DOHH2 (cell line): ENCODE data around the gene SPAG16.

ENCODE experiments used
- H3F3A ChIP-seq: fragments of 200-600 bp; sonication (generic), shearing (Covaris generic); 2 replicates; pipeline ENCODE4 v1.6.0; 2016; ENCODE audit warnings: antibody characterized with exemption, mild to moderate bottlenecking; ENCODE audit not compliant: control insufficient read depth, insufficient read depth
- H3K27ac ChIP-seq: fragments of 200-600 bp; sonication (generic); 2 replicates; pipeline ENCODE4 v1.5.1; 2014; ENCODE audit warnings: low read depth, mild to moderate bottlenecking, low read length, moderate library complexity
- H3K27me3 ChIP-seq: fragments of 200-600 bp; sonication (generic); 2 replicates; pipeline ENCODE4 v1.6.1; 2014; ENCODE audit warnings: mild to moderate bottlenecking, low read length, mixed read lengths; ENCODE audit not compliant: control insufficient read depth
- H3K36me3 ChIP-seq: fragments of 200-600 bp; sonication (generic); 2 replicates; pipeline ENCODE4 v1.6.1; 2014; ENCODE audit warnings: mild to moderate bottlenecking, low read length, moderate library complexity, mixed read lengths; ENCODE audit not compliant: control insufficient read depth
- H3K4me1 ChIP-seq: fragments of 200-600 bp; sonication (generic); 2 replicates; pipeline ENCODE4 v1.6.1; 2014; ENCODE audit warnings: mild to moderate bottlenecking, low read length, mixed read lengths; ENCODE audit not compliant: control insufficient read depth
- H3K4me2 ChIP-seq: fragments of 200-600 bp; sonication (generic); 2 replicates; pipeline ENCODE4 v1.6.0; 2014; ENCODE audit warnings: mild to moderate bottlenecking, low read length, moderate library complexity
- H3K4me3 ChIP-seq: fragments of 200-600 bp; sonication (generic); 2 replicates; pipeline ENCODE4 v1.5.1; 2014; ENCODE audit warnings: mild to moderate bottlenecking, low read length, mixed read lengths
- H3K79me2 ChIP-seq: fragments of 200-600 bp; sonication (generic); 2 replicates; pipeline ENCODE4 v1.6.1; 2014; ENCODE audit warnings: mild to moderate bottlenecking, low read length, mixed read lengths; ENCODE audit not compliant: control insufficient read depth
- H3K9me2 ChIP-seq: fragments of 200-600 bp; sonication (generic); replicated peaks from 2 replicates; pipeline ENCODE4 v1.6.1; 2014; ENCODE audit warnings: mild to moderate bottlenecking, low read length, mixed read lengths; ENCODE audit not compliant: control insufficient read depth
- H3K9me3 ChIP-seq: fragments of 200-600 bp; sonication (generic); 2 replicates; pipeline ENCODE4 v1.6.1; 2014; ENCODE audit warnings: antibody characterized with exemption, low read length, mixed read lengths; ENCODE audit not compliant: control insufficient read depth, insufficient read depth
- H4K20me1 ChIP-seq: fragments of 200-600 bp; sonication (generic); 2 replicates; pipeline ENCODE4 v1.6.0; 2014; ENCODE audit warnings: low read depth, mild to moderate bottlenecking, antibody characterized with exemption, low read length, moderate library complexity; ENCODE audit not compliant: control insufficient read depth, insufficient read depth
- CTCF ChIP-seq: fragments of 200-600 bp; sonication (generic); IDR thresholded peaks from one replicate; pipeline ENCODE4 v1.5.1; 2014; ENCODE audit warnings: antibody characterized with exemption, mild to moderate bottlenecking, low read depth, low read length; ENCODE audit not compliant: poor library complexity, severe bottlenecking
- EZH2phosphoT487 ChIP-seq: fragments of 200-600 bp; sonication (generic); IDR thresholded peaks from 2 replicates; pipeline ENCODE4 v1.6.1; 2017; ENCODE audit warnings: borderline replicate concordance, mild to moderate bottlenecking, antibody characterized with exemption, low read length, moderate library complexity, mixed read lengths

Gene SPAG16

GRCh38 chr2:214029190-214029589, 744.9 kb downstream of the SPAG16 start:
- TF ChIP-seq CTCF (no peak), EZH2phosphoT487 (no peak)

GRCh38 chr2:214031566-214031965, 747.3 kb downstream of the SPAG16 start:
- TF ChIP-seq CTCF (no peak), EZH2phosphoT487 (no peak)
- no peak overlapping the region for H3K4me2 ChIP-seq
- H3K9me3 ChIP-seq: peaks cover 3% of the 10 kb centered on the region; the same call in 1 of the 2 replicates
- H3K4me1 ChIP-seq: no peaks in the 10 kb centered on the region
- H3K79me2 ChIP-seq: no peaks in the 10 kb centered on the region
- no peaks in the 10 kb centered on the region for H3K9me2 ChIP-seq
- no peaks in the 10 kb centered on the region for H3K27me3 ChIP-seq
- no peak overlapping the region for H3K4me3 ChIP-seq
- no peaks in the 10 kb centered on the region for H4K20me1 ChIP-seq
- H3K36me3 ChIP-seq: no peaks in the 10 kb centered on the region
- no peak overlapping the region for H3K27ac ChIP-seq
- no peaks in the 10 kb centered on the region for H3F3A ChIP-seq

More at GRCh38 chr2:214029190-214029589, 744.9 kb downstream of the SPAG16 start:
- no peaks in the 10 kb centered on the region for H3K79me2 ChIP-seq
- no peaks in the 10 kb centered on the region for H3K36me3 ChIP-seq
- H3K9me3 ChIP-seq: no peaks in the 10 kb centered on the region
- H3K27ac ChIP-seq: no peak overlapping the region
- H3K4me3 ChIP-seq: no peak overlapping the region
- H4K20me1 ChIP-seq: no peaks in the 10 kb centered on the region
- H3K4me1 ChIP-seq: no peaks in the 10 kb centered on the region
- no peaks in the 10 kb centered on the region for H3K27me3 ChIP-seq
- no peaks in the 10 kb centered on the region for H3K9me2 ChIP-seq
- H3K4me2 ChIP-seq: no peak overlapping the region
- H3F3A ChIP-seq: no peaks in the 10 kb centered on the region

GRCh38 chr2:214034417-214034816, 750.2 kb downstream of the SPAG16 start:
- H3K36me3 ChIP-seq: no peaks in the 10 kb centered on the region
- no peak overlapping the region for H3K27ac ChIP-seq
- no peaks in the 10 kb centered on the region for H3K9me2 ChIP-seq
- TF ChIP-seq EZH2phosphoT487 (no peak), CTCF (no peak)
- no peak overlapping the region for H3K4me2 ChIP-seq
- H3K9me3 ChIP-seq: peaks cover 3% of the 10 kb centered on the region; the same call in 1 of the 2 replicates
- no peaks in the 10 kb centered on the region for H3K27me3 ChIP-seq
- no peaks in the 10 kb centered on the region for H3K4me1 ChIP-seq
- no peaks in the 10 kb centered on the region for H4K20me1 ChIP-seq
- H3F3A ChIP-seq: no peaks in the 10 kb centered on the region
- H3K4me3 ChIP-seq: no peak overlapping the region
- no peaks in the 10 kb centered on the region for H3K79me2 ChIP-seq
